Measurements from ENCODE around the gene KDF1.

The KDF1 gene

DNA sequence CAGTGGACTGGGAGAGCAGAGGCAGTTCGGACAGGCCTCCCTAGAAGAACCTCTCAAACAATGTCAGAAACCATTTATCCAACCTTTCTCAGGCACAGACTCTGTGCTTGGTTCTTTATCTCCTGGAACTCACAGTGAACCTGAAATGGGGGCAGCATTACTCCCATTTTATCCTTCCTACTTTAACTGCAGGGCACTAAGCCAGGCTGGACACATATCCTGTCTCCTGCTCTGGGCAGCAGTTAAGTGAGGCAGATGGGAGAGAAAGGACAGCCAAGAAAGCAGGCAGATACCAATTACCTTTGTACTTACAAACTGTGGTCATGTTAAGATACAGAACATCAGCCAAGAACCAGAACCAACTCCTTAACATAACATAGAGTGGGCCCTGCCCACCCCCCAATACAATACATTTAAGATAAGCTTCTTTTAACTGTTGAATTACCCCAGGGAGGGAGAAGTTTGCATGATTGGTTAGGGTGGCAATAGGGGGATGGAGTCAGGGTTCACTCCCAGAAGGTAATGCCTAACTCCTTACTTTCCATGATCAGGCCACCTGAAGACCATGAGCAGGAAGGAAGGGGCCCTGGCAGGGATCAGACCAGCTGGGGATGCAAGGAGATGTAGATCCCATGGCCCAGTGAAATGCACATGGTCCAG is 10.9 kb downstream of the KDF1 start:
- TF ChIP-seq, protein P1, sequence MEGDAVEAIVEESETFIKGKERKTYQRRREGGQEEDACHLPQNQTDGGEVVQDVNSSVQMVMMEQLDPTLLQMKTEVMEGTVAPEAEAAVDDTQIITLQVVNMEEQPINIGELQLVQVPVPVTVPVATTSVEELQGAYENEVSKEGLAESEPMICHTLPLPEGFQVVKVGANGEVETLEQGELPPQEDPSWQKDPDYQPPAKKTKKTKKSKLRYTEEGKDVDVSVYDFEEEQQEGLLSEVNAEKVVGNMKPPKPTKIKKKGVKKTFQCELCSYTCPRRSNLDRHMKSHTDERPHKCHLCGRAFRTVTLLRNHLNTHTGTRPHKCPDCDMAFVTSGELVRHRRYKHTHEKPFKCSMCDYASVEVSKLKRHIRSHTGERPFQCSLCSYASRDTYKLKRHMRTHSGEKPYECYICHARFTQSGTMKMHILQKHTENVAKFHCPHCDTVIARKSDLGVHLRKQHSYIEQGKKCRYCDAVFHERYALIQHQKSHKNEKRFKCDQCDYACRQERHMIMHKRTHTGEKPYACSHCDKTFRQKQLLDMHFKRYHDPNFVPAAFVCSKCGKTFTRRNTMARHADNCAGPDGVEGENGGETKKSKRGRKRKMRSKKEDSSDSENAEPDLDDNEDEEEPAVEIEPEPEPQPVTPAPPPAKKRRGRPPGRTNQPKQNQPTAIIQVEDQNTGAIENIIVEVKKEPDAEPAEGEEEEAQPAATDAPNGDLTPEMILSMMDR (IDR thresholded peaks at IDR 0.05): no peak

DNA sequence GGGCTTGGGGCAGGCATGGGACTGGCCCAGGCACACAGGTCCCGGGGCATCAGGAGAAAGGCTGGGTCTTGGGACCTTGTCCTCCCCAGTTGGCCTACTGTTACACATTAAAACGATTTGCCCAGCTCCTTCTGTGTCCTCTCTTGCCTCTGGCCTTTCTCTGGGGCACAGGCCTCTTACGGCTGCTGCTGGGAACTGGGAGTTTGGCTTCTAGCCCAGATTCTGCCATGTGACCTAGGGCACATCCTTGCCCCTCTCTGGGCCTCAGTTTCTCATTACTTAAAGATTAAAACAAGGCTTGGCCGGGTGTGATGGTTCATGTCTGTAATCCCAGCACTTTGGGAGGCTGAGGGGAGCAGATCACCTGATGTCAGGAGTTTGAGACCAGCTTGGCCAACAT is 14.0 kb downstream of the KDF1 start:
- TF ChIP-seq, protein P1 (IDR thresholded peaks at IDR 0.05): no peak

GRCh38 chr1:26945728-26946127 is 14.5 kb downstream of the KDF1 start:
- TF ChIP-seq, protein P1 (IDR thresholded peaks at IDR 0.05): no peak

- TF ChIP-seq, protein P1 (IDR thresholded peaks at IDR 0.05): no peak
These were observed 15.1 kb downstream of the KDF1 start for GRCh38 chr1:26945138-26945537.

GRCh38 chr1:26942656-26943055 is 17.6 kb downstream of the KDF1 start:
- TF ChIP-seq, protein P1 (IDR thresholded peaks at IDR 0.05): no peak

DNA sequence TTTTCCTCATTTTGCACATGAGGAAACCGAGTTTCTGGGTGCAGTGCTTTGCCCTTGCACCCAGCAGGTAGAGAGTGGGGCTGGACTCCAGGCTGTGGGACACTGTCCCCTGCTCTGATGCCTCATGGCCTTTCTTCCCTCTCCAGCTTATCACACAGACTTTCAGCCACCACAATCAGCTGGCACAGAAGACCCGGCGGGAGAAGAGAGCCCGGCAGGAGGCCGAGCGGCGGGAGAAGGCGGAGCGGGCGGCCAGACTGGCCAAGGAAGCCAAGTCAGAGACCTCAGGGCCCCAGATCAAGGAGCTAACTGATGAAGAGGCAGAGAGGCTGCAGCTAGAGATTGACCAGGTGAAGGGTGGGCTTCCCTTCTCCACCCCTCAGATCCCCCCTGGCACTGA is 19.0 kb downstream of the KDF1 start:
- TF ChIP-seq, protein P1 (IDR thresholded peaks at IDR 0.05): no peak

GRCh38 chr1:26938659-26939025 is 21.6 kb downstream of the KDF1 start:
- TF ChIP-seq, protein P1 (IDR thresholded peaks at IDR 0.05): no peak

Measured in LNCAP (cell line).